Liver (tissue), 9 donors: ENCODE data around the gene FSD2. TPM values are rescaled to one million over a fixed set of nuclear protein-coding genes. Genes with fewer than 3 reads are reported as not detected.

Experiments
- DNase-seq: peaks from one replicate; pipeline ENCODE4 v3.0.0-alpha.2; 2017; ENCODE audit warnings: low spot score
- H3K27ac ChIP-seq, 2 donors: one replicate each; pipeline ENCODE4 v1.7.0; 2013; ENCODE audit warnings: inconsistent platforms in 2 of 2, low read length in 2 of 2, control low read depth in 1 of 2, low read depth in 1 of 2, mild to moderate bottlenecking in 1 of 2
- H3K27me3 ChIP-seq, 4 donors: one replicate each; pipeline versions ENCODE4 v1.6.1 to v1.7.0; 2013; ENCODE audit warnings: low read length in 3 of 4, inconsistent platforms in 1 of 4, mild to moderate bottlenecking in 1 of 4, moderate library complexity in 1 of 4; ENCODE audit not compliant: control insufficient read depth in 4 of 4, insufficient read depth in 4 of 4
- H3K36me3 ChIP-seq, 4 donors: one replicate each; pipeline versions ENCODE4 v1.6.1 to v1.7.0; 2013; ENCODE audit warnings: low read length in 3 of 4, mild to moderate bottlenecking in 3 of 4, low read depth in 1 of 4, moderate library complexity in 1 of 4; ENCODE audit not compliant: control insufficient read depth in 4 of 4, insufficient read depth in 3 of 4
- H3K4me1 ChIP-seq, 4 donors: one replicate each; pipeline versions ENCODE4 v1.6.1 to v1.7.0; 2013; ENCODE audit warnings: low read length in 3 of 4, mild to moderate bottlenecking in 3 of 4, moderate library complexity in 1 of 4; ENCODE audit not compliant: control insufficient read depth in 4 of 4, insufficient read depth in 4 of 4
- H3K4me3 ChIP-seq, 3 donors: one replicate each; pipeline versions ENCODE4 v1.6.1 to v1.7.0; 2013; ENCODE audit warnings: low read length in 3 of 3, control low read depth in 1 of 3, low read depth in 1 of 3, mild to moderate bottlenecking in 1 of 3
- H3K9ac ChIP-seq, 2 donors: one replicate each; pipeline ENCODE4 v1.7.0; 2013; ENCODE audit warnings: low read length in 2 of 2, mild to moderate bottlenecking in 2 of 2, moderate library complexity in 2 of 2, control low read depth in 1 of 2, low read depth in 1 of 2
- H3K9me3 ChIP-seq, 4 donors: one replicate each; pipeline versions ENCODE4 v1.6.1 to v1.7.0; 2013; ENCODE audit warnings: low read length in 3 of 4; ENCODE audit not compliant: control insufficient read depth in 4 of 4
- FOXA1 ChIP-seq: IDR thresholded peaks from 2 replicates; pipeline ENCODE4 v1.6.1; 2016; ENCODE audit warnings: antibody characterized with exemption
- FOXA2 ChIP-seq: IDR thresholded peaks from 2 replicates; pipeline ENCODE4 v1.6.1; 2016; ENCODE audit warnings: antibody characterized with exemption
- GABPA ChIP-seq, 2 donors: IDR thresholded peaks in 1 of 2; conservative IDR thresholded peaks in 1 of 2; 2 replicates each; pipeline ENCODE4 v1.6.1; 2016; ENCODE audit warnings: antibody characterized with exemption in 2 of 2, mild to moderate bottlenecking in 1 of 2, moderate library complexity in 1 of 2
- HNF4A ChIP-seq, 2 donors: conservative IDR thresholded peaks; 2 replicates each; pipeline ENCODE4 v1.6.1; 2016; ENCODE audit warnings: antibody characterized with exemption in 2 of 2, mild to moderate bottlenecking in 2 of 2
- JUND ChIP-seq, 2 donors: IDR thresholded peaks; 2 replicates each; pipeline ENCODE4 v1.6.1; 2016; ENCODE audit warnings: antibody characterized with exemption in 2 of 2
- NR2F2 ChIP-seq: IDR thresholded peaks from 2 replicates; pipeline ENCODE4 v1.6.1; 2016; ENCODE audit warnings: antibody characterized with exemption
- RXRA ChIP-seq, 2 donors: IDR thresholded peaks; 2 replicates each; pipeline ENCODE4 v1.6.1; 2017 to 2018; ENCODE audit warnings: antibody characterized with exemption in 2 of 2, mild to moderate bottlenecking in 1 of 2
- SP1 ChIP-seq: IDR thresholded peaks from 2 replicates; pipeline ENCODE4 v1.6.1; 2018; ENCODE audit warnings: antibody characterized with exemption, mild to moderate bottlenecking
- TAF1 ChIP-seq: conservative IDR thresholded peaks from 2 replicates; pipeline ENCODE4 v1.6.1; 2016; ENCODE audit warnings: antibody characterized with exemption, mild to moderate bottlenecking
- YY1 ChIP-seq: IDR thresholded peaks from 2 replicates; pipeline ENCODE4 v1.6.1; 2016; ENCODE audit warnings: antibody characterized with exemption, mild to moderate bottlenecking
- WGBS: extraction: QIAGEN DNeasy Blood & Tissue Kit; methylation state at CpG from one replicate; pipeline ENCODE4 v1.1.7; 2013; 5-methylcytosine and 5-hydroxymethylcytosine counted together
- polyA plus RNA-seq, 2 donors: library from polyadenylated mRNA; stranded (reverse) in 1 of 2; unstranded in 1 of 2; fragments of 200-250 nt in 1 of 2; fragments of >200 nt in 1 of 2; fragmentation: Nextera tagmentation in 1 of 2; extraction: Ambion mirVana in 1 of 2; gene quantifications; one replicate each; pipeline versions ENCODE4 v1.2.1 to v1.2.3, GENCODE V29; 2013 to 2015
- total RNA-seq, 2 donors: library from RNA; depleted of rRNA; stranded (reverse); fragments of >200 nt; gene quantifications; one replicate each; pipeline ENCODE4 v1.2.3, GENCODE V29; 2014
- TF ChIP-seq, protein P1 (sequence below): fragments of 150-350 bp; IDR thresholded peaks from 2 replicates; pipeline ENCODE4 v1.5.1; 2017; ENCODE audit warnings: improper control_type of control experiment, low read depth, low read length; ENCODE audit not compliant: missing input control
- TF ChIP-seq, protein P2 (sequence below): IDR thresholded peaks from 2 replicates; pipeline ENCODE4 v1.6.1; 2016; ENCODE audit warnings: antibody characterized with exemption, mild to moderate bottlenecking
- TF ChIP-seq, protein P3 (sequence below): IDR thresholded peaks from 2 replicates; pipeline ENCODE4 v1.6.1; 2016; ENCODE audit warnings: antibody characterized with exemption
- TF ChIP-seq, protein P4 (sequence below): IDR thresholded peaks from 2 replicates; pipeline ENCODE4 v1.6.1; 2016; ENCODE audit warnings: antibody characterized with exemption
- TF ChIP-seq, protein P5 (sequence below): IDR thresholded peaks from 2 replicates; pipeline ENCODE4 v1.6.1; 2016; ENCODE audit warnings: antibody characterized with exemption
- donor health status: healthy.
- donor health status: healthy.
- donor health status: healthy.
- donor health status: healthy.
- donor health status: healthy.

The FSD2 gene
- total and polyA plus RNA-seq, 4 donors = under 0.01 to 0.10 (median 0.05) TPM; not detected in 1

DNA sequence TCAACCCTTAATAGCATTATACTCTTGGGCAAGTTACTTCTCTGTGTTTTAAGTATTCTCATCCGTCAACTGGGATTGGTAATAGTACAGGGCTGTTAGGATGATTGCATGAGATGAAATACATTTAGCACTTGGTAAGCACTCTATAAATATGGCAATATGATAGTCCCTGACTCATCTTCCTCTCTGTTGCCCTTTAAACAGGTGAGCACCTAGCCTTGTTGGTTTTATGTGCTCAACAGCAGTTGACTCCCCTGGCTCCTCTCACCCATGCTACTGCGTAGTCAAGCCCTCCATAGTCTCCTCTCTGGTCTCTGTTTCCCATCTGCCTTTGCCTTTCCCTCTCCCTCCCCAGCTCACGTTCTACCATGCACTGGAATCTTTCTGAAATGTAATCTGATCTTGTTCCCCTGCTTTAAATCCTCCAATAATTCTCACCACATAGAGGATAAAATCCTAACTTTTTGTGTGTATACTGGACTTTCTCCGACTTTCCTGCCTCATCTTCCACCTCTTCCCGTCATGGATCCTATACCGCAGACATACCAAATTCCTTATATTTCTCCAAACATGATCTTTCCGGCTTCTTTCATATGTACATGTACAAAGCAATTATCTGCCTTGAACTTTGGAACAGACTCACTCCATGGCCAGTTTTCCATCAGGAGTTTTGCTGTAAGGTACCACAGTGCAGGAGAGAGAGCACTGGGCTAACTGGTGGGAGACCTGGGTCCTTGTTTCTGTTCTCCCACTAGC lies 42.3 kb downstream of the FSD2 start:
- H3K36me3 ChIP-seq = peaks cover 0 to 16% (median 6%) of the 10 kb centered on the region in 4 donors
- no peaks in the 10 kb centered on the region for H3K27me3 ChIP-seq
- no peak overlapping the region for H3K27ac ChIP-seq
- no peak for DNase-seq
- no peak overlapping the region for H3K9ac ChIP-seq
- no peak overlapping the region for H3K4me3 ChIP-seq
- TF ChIP-seq SP1 = no peak
- TF ChIP-seq NR2F2 = no peak
- no peak for TF ChIP-seq HNF4A (conservative IDR thresholded peaks at IDR 0.05)
- no peaks in the 10 kb centered on the region for H3K4me1 ChIP-seq
- 95% methylated on average over 7 of the region's 7 CpGs for WGBS
- H3K9me3 ChIP-seq = no peaks in the 10 kb centered on the region

DNA sequence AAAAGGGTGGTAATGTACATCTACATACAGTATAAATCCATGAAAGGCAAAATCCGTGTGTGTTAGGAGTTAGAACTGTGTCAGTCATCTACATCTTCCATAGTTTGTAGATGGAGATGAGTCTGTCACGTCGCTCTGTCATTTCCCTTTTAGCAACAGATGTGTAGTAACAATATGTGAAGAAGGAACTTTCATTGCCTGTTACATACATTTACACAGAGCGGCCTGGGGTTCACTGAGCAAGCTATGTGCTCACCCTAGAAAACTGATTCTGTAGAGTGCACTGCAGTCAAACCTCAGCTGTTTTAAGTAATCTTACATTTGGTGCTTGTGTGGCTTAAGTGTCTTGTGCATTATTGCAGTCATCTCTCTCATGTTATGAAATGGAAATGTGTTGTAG lies 54.6 kb downstream of the FSD2 start:
- Histone ChIP-seq H3K9me3 (no peaks in the 10 kb centered on the region), H3K9ac (peak overlapping the region in 1 of 2 donors; percentile 63), H3K4me1 (peaks cover 6 to 24% (median 10%) of the 10 kb centered on the region in 4 donors), H3K27me3 (no peaks in the 10 kb centered on the region), H3K4me3 (peak overlapping the region; percentile 70 to 95 (median 95)), H3K36me3 (peaks cover 2 to 28% (median 16%) of the 10 kb centered on the region in 4 donors), H3K27ac (no peak overlapping the region)
- WGBS = 50% methylated on average over 4 of the region's 4 CpGs
- DNase-seq = no peak
- no peak for TF ChIP-seq HNF4A (conservative IDR thresholded peaks at IDR 0.05)
- TF ChIP-seq, protein P1, sequence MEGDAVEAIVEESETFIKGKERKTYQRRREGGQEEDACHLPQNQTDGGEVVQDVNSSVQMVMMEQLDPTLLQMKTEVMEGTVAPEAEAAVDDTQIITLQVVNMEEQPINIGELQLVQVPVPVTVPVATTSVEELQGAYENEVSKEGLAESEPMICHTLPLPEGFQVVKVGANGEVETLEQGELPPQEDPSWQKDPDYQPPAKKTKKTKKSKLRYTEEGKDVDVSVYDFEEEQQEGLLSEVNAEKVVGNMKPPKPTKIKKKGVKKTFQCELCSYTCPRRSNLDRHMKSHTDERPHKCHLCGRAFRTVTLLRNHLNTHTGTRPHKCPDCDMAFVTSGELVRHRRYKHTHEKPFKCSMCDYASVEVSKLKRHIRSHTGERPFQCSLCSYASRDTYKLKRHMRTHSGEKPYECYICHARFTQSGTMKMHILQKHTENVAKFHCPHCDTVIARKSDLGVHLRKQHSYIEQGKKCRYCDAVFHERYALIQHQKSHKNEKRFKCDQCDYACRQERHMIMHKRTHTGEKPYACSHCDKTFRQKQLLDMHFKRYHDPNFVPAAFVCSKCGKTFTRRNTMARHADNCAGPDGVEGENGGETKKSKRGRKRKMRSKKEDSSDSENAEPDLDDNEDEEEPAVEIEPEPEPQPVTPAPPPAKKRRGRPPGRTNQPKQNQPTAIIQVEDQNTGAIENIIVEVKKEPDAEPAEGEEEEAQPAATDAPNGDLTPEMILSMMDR = no peak
- no peak for TF ChIP-seq NR2F2
- TF ChIP-seq, protein P2, sequence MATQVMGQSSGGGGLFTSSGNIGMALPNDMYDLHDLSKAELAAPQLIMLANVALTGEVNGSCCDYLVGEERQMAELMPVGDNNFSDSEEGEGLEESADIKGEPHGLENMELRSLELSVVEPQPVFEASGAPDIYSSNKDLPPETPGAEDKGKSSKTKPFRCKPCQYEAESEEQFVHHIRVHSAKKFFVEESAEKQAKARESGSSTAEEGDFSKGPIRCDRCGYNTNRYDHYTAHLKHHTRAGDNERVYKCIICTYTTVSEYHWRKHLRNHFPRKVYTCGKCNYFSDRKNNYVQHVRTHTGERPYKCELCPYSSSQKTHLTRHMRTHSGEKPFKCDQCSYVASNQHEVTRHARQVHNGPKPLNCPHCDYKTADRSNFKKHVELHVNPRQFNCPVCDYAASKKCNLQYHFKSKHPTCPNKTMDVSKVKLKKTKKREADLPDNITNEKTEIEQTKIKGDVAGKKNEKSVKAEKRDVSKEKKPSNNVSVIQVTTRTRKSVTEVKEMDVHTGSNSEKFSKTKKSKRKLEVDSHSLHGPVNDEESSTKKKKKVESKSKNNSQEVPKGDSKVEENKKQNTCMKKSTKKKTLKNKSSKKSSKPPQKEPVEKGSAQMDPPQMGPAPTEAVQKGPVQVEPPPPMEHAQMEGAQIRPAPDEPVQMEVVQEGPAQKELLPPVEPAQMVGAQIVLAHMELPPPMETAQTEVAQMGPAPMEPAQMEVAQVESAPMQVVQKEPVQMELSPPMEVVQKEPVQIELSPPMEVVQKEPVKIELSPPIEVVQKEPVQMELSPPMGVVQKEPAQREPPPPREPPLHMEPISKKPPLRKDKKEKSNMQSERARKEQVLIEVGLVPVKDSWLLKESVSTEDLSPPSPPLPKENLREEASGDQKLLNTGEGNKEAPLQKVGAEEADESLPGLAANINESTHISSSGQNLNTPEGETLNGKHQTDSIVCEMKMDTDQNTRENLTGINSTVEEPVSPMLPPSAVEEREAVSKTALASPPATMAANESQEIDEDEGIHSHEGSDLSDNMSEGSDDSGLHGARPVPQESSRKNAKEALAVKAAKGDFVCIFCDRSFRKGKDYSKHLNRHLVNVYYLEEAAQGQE = no peak
- no peak for TF ChIP-seq SP1
- TF ChIP-seq JUND (IDR thresholded peaks at IDR 0.05) = no peak
- no peak for TF ChIP-seq GABPA (IDR thresholded peaks at IDR 0.05 in 1 of 2, conservative IDR thresholded peaks at IDR 0.05 in 1 of 2)
- TF ChIP-seq RXRA (IDR thresholded peaks at IDR 0.05) = no peak
- no peak for TF ChIP-seq FOXA2
- TF ChIP-seq FOXA1 = no peak

DNA sequence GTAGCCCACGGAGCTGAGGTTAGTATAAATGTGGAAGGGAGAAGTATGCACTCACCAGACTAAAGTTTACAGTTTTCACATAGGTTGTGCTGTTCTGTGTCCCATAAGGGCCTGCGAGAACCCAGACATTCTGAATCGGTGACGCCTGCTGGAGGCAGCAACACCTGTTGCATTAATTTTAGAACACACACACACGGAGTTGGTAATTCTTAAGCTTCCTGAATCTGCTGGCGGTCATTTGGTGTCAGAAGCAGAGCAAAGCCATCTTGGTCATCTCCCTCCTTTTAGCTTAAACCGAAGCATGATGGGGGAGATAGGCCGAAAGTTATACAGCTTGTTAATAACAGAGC lies 55.1 kb downstream of the FSD2 start:
- Histone ChIP-seq H3K27me3 (no peaks in the 10 kb centered on the region), H3K4me1 (peaks cover 6 to 24% (median 10%) of the 10 kb centered on the region in 4 donors), H3K9ac (peak overlapping the region; percentile 63 to 92), H3K27ac (peak overlapping the region; percentile 78 to 81), H3K36me3 (peaks cover 2 to 24% (median 13%) of the 10 kb centered on the region in 4 donors), H3K9me3 (no peaks in the 10 kb centered on the region), H3K4me3 (peak overlapping the region; percentile 70 to 95 (median 95))
- WGBS = 2% methylated on average over 8 of the region's 8 CpGs
- no peak for DNase-seq
- TF ChIP-seq, protein P1 = no peak
- TF ChIP-seq, protein P3, sequence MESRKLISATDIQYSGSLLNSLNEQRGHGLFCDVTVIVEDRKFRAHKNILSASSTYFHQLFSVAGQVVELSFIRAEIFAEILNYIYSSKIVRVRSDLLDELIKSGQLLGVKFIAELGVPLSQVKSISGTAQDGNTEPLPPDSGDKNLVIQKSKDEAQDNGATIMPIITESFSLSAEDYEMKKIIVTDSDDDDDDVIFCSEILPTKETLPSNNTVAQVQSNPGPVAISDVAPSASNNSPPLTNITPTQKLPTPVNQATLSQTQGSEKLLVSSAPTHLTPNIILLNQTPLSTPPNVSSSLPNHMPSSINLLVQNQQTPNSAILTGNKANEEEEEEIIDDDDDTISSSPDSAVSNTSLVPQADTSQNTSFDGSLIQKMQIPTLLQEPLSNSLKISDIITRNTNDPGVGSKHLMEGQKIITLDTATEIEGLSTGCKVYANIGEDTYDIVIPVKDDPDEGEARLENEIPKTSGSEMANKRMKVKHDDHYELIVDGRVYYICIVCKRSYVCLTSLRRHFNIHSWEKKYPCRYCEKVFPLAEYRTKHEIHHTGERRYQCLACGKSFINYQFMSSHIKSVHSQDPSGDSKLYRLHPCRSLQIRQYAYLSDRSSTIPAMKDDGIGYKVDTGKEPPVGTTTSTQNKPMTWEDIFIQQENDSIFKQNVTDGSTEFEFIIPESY = no peak
- no peak for TF ChIP-seq HNF4A (conservative IDR thresholded peaks at IDR 0.05)
- TF ChIP-seq SP1 = no peak
- TF ChIP-seq YY1 = no peak
- TF ChIP-seq, protein P4, sequence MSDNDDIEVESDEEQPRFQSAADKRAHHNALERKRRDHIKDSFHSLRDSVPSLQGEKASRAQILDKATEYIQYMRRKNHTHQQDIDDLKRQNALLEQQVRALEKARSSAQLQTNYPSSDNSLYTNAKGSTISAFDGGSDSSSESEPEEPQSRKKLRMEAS = no peak
- TF ChIP-seq NR2F2 = no peak
- no peak for TF ChIP-seq RXRA (IDR thresholded peaks at IDR 0.05)
- no peak for TF ChIP-seq FOXA2
- TF ChIP-seq, protein P5, sequence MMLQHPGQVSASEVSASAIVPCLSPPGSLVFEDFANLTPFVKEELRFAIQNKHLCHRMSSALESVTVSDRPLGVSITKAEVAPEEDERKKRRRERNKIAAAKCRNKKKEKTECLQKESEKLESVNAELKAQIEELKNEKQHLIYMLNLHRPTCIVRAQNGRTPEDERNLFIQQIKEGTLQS = no peak
- no peak for TF ChIP-seq TAF1
- no peak for TF ChIP-seq FOXA1
- TF ChIP-seq GABPA (IDR thresholded peaks at IDR 0.05 in 1 of 2, conservative IDR thresholded peaks at IDR 0.05 in 1 of 2) = no peak
- no peak for TF ChIP-seq JUND (IDR thresholded peaks at IDR 0.05)
